GM23338 (cell line): ENCODE results near the gene TUBD1. TPM values are rescaled to one million over a fixed set of nuclear protein-coding genes. Genes with fewer than 3 reads are reported as not detected.

Source experiments
- ATAC-seq: fragments of 200-7000 bp; cut with Tn5 transposase; 3 replicates; pipeline ENCODE4 v1.9.1; 2020
- DNase-seq: peaks from one replicate; pipeline ENCODE4 v3.0.0-alpha.2; 2015; ENCODE audit warnings: low spot score
- H2AFZ ChIP-seq: fragments of 200-600 bp; sonication (generic); 2 replicates; pipeline ENCODE4 v1.8.0; 2016; ENCODE audit warnings: antibody characterized with exemption, mild to moderate bottlenecking, moderate library complexity
- H3F3A ChIP-seq: fragments of 200-600 bp; sonication (generic); replicated peaks from 2 replicates; pipeline ENCODE4 v1.8.0; 2017; ENCODE audit warnings: antibody characterized with exemption, mixed run types, low read depth
- H3K27ac ChIP-seq: fragments of 200-600 bp; sonication (generic); 2 replicates; pipeline ENCODE4 v1.6.1; 2016; ENCODE audit warnings: low read depth
- H3K27me3 ChIP-seq: fragments of 200-600 bp; sonication (generic); 2 replicates; pipeline ENCODE4 v1.8.0; 2016; ENCODE audit warnings: mild to moderate bottlenecking, mixed run types, moderate library complexity; ENCODE audit not compliant: insufficient read depth
- H3K36me3 ChIP-seq: fragments of 200-600 bp; sonication (generic); 2 replicates; pipeline ENCODE4 v1.8.0; 2016; ENCODE audit warnings: mild to moderate bottlenecking; ENCODE audit not compliant: insufficient read depth
- H3K4me1 ChIP-seq: fragments of 200-600 bp; sonication (generic); 2 replicates; pipeline ENCODE4 v1.8.0; 2016; ENCODE audit warnings: mild to moderate bottlenecking, moderate library complexity; ENCODE audit not compliant: insufficient read depth
- H3K4me2 ChIP-seq: fragments of 200-600 bp; sonication (generic); 2 replicates; pipeline ENCODE4 v1.7.1; 2017; ENCODE audit warnings: mixed run types
- H3K4me3 ChIP-seq: fragments of 200-600 bp; sonication (generic); 2 replicates; pipeline ENCODE4 v1.6.1; 2016; ENCODE audit warnings: mixed run types
- H3K79me2 ChIP-seq: fragments of 200-600 bp; sonication (generic); replicated peaks from 2 replicates; pipeline ENCODE4 v1.8.0; 2017; ENCODE audit warnings: mild to moderate bottlenecking; ENCODE audit not compliant: insufficient read depth
- H3K9me2 ChIP-seq: fragments of 200-600 bp; sonication (generic); 2 replicates; pipeline ENCODE4 v1.8.0; 2017; ENCODE audit not compliant: insufficient read depth
- H4K20me1 ChIP-seq: fragments of 200-600 bp; sonication (generic); replicated peaks from 2 replicates; pipeline ENCODE4 v1.8.0; 2017; ENCODE audit warnings: mild to moderate bottlenecking; ENCODE audit not compliant: insufficient read depth
- H3K27ac Mint-ChIP-seq: 2 replicates; pipeline ENCODE4 v1.8.0; 2020; ENCODE audit warnings: inconsistent platforms, mild to moderate bottlenecking, moderate library complexity, mixed read lengths
- H3K27me3 Mint-ChIP-seq: 3 replicates; pipeline ENCODE4 v1.8.0; 2022; ENCODE audit warnings: low read depth, mild to moderate bottlenecking, moderate library complexity, mixed read lengths, inconsistent platforms; ENCODE audit not compliant: insufficient read depth, poor library complexity
- H3K36me3 Mint-ChIP-seq: 3 replicates; pipeline ENCODE4 v1.8.0; 2021; ENCODE audit warnings: low read depth, mild to moderate bottlenecking, inconsistent platforms, moderate library complexity, mixed read lengths
- H3K4me1 Mint-ChIP-seq: 3 replicates; pipeline ENCODE4 v1.8.0; 2020; ENCODE audit warnings: mild to moderate bottlenecking, inconsistent platforms, mixed read lengths
- H3K4me3 Mint-ChIP-seq: 3 replicates; pipeline ENCODE4 v1.8.0; 2021; ENCODE audit warnings: moderate library complexity, mild to moderate bottlenecking, inconsistent platforms, mixed read lengths
- H3K9me3 Mint-ChIP-seq: 3 replicates; pipeline ENCODE4 v1.8.0; 2020; ENCODE audit warnings: moderate library complexity, mild to moderate bottlenecking, inconsistent platforms, mixed read lengths
- CREB1 ChIP-seq: fragments of 250-450 bp; sonication (Bioruptor Pico); IDR thresholded peaks from 2 replicates; pipeline ENCODE4 v1.5.0; 2020; ENCODE audit warnings: low read depth, mild to moderate bottlenecking, moderate library complexity
- CTCF ChIP-seq, 2 experiments: fragments of 200-600 bp in 1 of 2; sonication (generic) in 1 of 2; conservative IDR thresholded peaks; 2 replicates each; pipeline versions ENCODE4 v1.5.1 to v1.6.1; 2016 to 2017; ENCODE audit warnings: antibody characterized with exemption in 2 of 2, low read depth in 2 of 2, mild to moderate bottlenecking in 2 of 2, moderate library complexity in 1 of 2
- ETS1 ChIP-seq: IDR thresholded peaks from 2 replicates; pipeline ENCODE4 v1.6.1; 2016; ENCODE audit warnings: antibody characterized with exemption
- EZH2 ChIP-seq: fragments of 200-600 bp; sonication (generic); IDR thresholded peaks from one replicate; pipeline ENCODE4 v1.8.0; 2017; ENCODE audit warnings: antibody characterized with exemption, mild to moderate bottlenecking, low read depth; ENCODE audit not compliant: unreplicated experiment
- EZH2phosphoT487 ChIP-seq: fragments of 200-600 bp; sonication (generic); IDR thresholded peaks from one replicate; pipeline ENCODE4 v1.8.1; 2018; ENCODE audit warnings: antibody characterized with exemption; ENCODE audit not compliant: unreplicated experiment
- JUNB ChIP-seq: IDR thresholded peaks from one replicate; pipeline ENCODE4 v1.6.1; 2016; ENCODE audit warnings: antibody characterized with exemption; ENCODE audit not compliant: unreplicated experiment
- NANOG ChIP-seq: IDR thresholded peaks from 2 replicates; pipeline ENCODE4 v1.6.1; 2016; ENCODE audit warnings: antibody characterized with exemption, borderline replicate concordance
- POLR2AphosphoS5 ChIP-seq: IDR thresholded peaks from 2 replicates; pipeline ENCODE4 v1.6.1; 2016; ENCODE audit warnings: antibody characterized with exemption, low read depth
- REST ChIP-seq: IDR thresholded peaks from one replicate; pipeline ENCODE4 v1.6.1; 2018; ENCODE audit warnings: antibody characterized with exemption; ENCODE audit not compliant: unreplicated experiment
- STAT1 ChIP-seq: IDR thresholded peaks from one replicate; pipeline ENCODE4 v1.6.1; 2016; ENCODE audit warnings: antibody characterized with exemption; ENCODE audit not compliant: unreplicated experiment
- ZNF114 ChIP-seq: fragments of 250-450 bp; sonication (Bioruptor Pico); IDR thresholded peaks from 2 replicates; pipeline ENCODE4 v1.5.0; 2020; ENCODE audit warnings: mild to moderate bottlenecking, moderate library complexity
- ZNF331 ChIP-seq: fragments of 250-450 bp; sonication (Bioruptor Pico); IDR thresholded peaks from 2 replicates; pipeline ENCODE4 v1.5.0; 2020; ENCODE audit warnings: low read depth, mild to moderate bottlenecking, moderate library complexity
- ZNF462 ChIP-seq: fragments of 250-450 bp; sonication (Bioruptor Pico); IDR thresholded peaks from 2 replicates; pipeline ENCODE4 v1.5.0; 2020; ENCODE audit warnings: mild to moderate bottlenecking, moderate library complexity
- polyA plus RNA-seq: library from polyadenylated mRNA; unstranded; fragments of >200 nt; fragmentation: Nextera tagmentation; extraction: Ambion mirVana; gene quantifications from 2 replicates; pipeline ENCODE4 v1.2.1, GENCODE V29; 2016
- total RNA-seq: library from RNA; depleted of rRNA; stranded (reverse); fragments of >200 nt; shearing (Covaris generic); gene quantifications from 2 replicates; pipeline ENCODE4 v1.2.3, GENCODE V29; 2014

The TUBD1 gene
- total and polyA plus RNA-seq, 2 experiments from 2014 or later: 11.6 to 13.8 TPM

GRCh38 chr17:59829217-59830006 is 63.3 kb downstream of the TUBD1 start:
- H2AFZ ChIP-seq: no peak overlapping the region
- no peak overlapping the region for H3K4me3 Mint-ChIP-seq
- 0 out of 2 replicates have a peak overlapping the region, but pooled peaks have one; percentile 3 for H3K27ac ChIP-seq
- 0 out of 2 replicates have a peak overlapping the region, but pooled peaks have one; percentile 8 for H3K4me2 ChIP-seq
- no peaks in the 10 kb centered on the region for H3K27me3 Mint-ChIP-seq
- no peaks in the 10 kb centered on the region for H3K9me3 Mint-ChIP-seq
- no peaks in the 10 kb centered on the region for H3K79me2 ChIP-seq
- H3K27me3 ChIP-seq: no peaks in the 10 kb centered on the region
- H3K27ac Mint-ChIP-seq: peak overlapping the region; percentile 60
- H3K4me1 ChIP-seq: peaks cover 24% of the 10 kb centered on the region
- no peaks in the 10 kb centered on the region for H3K9me2 ChIP-seq
- H3K36me3 ChIP-seq: no peaks in the 10 kb centered on the region
- H3K36me3 Mint-ChIP-seq: no peaks in the 10 kb centered on the region
- H3K4me3 ChIP-seq: no peak overlapping the region
- H3F3A ChIP-seq: no peaks in the 10 kb centered on the region
- ATAC-seq: no peak
- no peak for DNase-seq
- H4K20me1 ChIP-seq: no peaks in the 10 kb centered on the region
- TF ChIP-seq ZNF114 (CRISPR knock-in tag): no peak
- no peak for TF ChIP-seq ETS1
- TF ChIP-seq EZH2: no peak
- no peak for TF ChIP-seq POLR2AphosphoS5
- no peak for TF ChIP-seq ZNF331
- TF ChIP-seq REST: no peak
- TF ChIP-seq NANOG: no peak
- no peak for TF ChIP-seq ZNF462 (CRISPR knock-in tag)
- no peak for TF ChIP-seq CREB1
- no peak for TF ChIP-seq CTCF (conservative IDR thresholded peaks at IDR 0.05; ENCODE audit: low read depth in 2 of 2)
- TF ChIP-seq STAT1: no peak
- no peak for TF ChIP-seq EZH2phosphoT487
- TF ChIP-seq JUNB: no peak
- H3K4me1 Mint-ChIP-seq: peaks cover 40% of the 10 kb centered on the region
